HCT116 (cell line): ENCODE measurements around the gene GPA33. TPM values are rescaled to one million over a fixed set of nuclear protein-coding genes. Genes with fewer than 3 reads are reported as not detected.

Source experiments
- ATAC-seq: fragments of 200-7000 bp; cut with Tn5 transposase; 2 replicates; pipeline ENCODE4 v1.9.1; 2020; ENCODE audit warnings: mild to moderate bottlenecking, moderate library complexity
- BruUV-seq: library from RNA; stranded (reverse); fragments of 400-500 nt; replicated peaks from 2 replicates; lab custom pipeline; 2021; lab: Mats Ljungman, UMichigan
- CTCF ChIA-PET: fragments of 300-600 bp; sonication (Branson Sonifier 250); formaldehyde crosslinking; loops from one replicate; lab custom pipeline; 2021; ENCODE audit warnings: antibody characterized with exemption; lab: Charles Lee
- POLR2A ChIA-PET: fragments of 300-600, 350-600 bp; sonication (Branson Sonifier 250); formaldehyde crosslinking; loops from one replicate; lab custom pipeline; 2021; ENCODE audit warnings: antibody characterized with exemption; lab: Charles Lee
- RAD21 ChIA-PET, 2 experiments: fragments of 300-600 bp; sonication (Branson Sonifier 250); formaldehyde crosslinking; loops; one replicate each; lab custom pipeline; 2023; ENCODE audit warnings: low total read pairs in 2 of 2; ENCODE audit not compliant: uncharacterized antibody in 2 of 2, unreplicated experiment in 2 of 2, low non-redundant PET in 1 of 2; lab: Charles Lee
- DNase-seq: peaks from one replicate; pipeline ENCODE4 v3.0.0-alpha.2; 2010; ENCODE audit warnings: low read depth, low spot score
- H2AFZ ChIP-seq: fragments of 200-600 bp; shearing (Covaris generic), sonication (generic); 2 replicates; pipeline ENCODE4 v1.6.1; 2017; ENCODE audit warnings: low read depth, mixed run types, mixed read lengths, antibody characterized with exemption, low read length; ENCODE audit not compliant: poor library complexity, severe bottlenecking
- H3K27ac ChIP-seq: 2 replicates; pipeline ENCODE4 v1.5.1; 2012; ENCODE audit warnings: low read depth, low read length
- H3K27me3 ChIP-seq: fragments of 200-600 bp; sonication (generic); 2 replicates; pipeline ENCODE4 v1.6.1; 2016; ENCODE audit warnings: mixed run types, low read length, mixed read lengths; ENCODE audit not compliant: insufficient read depth
- H3K36me3 ChIP-seq, 2 experiments: fragments of 200-500 bp in 1 of 2; fragments of 200-600 bp in 1 of 2; sonication (Bioruptor generic) in 1 of 2; sonication (generic) in 1 of 2; 2 replicates each; pipeline versions ENCODE4 v1.5.1 to v1.6.1; 2014 to 2016; ENCODE audit warnings: low read length in 2 of 2, inconsistent platforms in 1 of 2, mixed read lengths in 1 of 2, mixed run types in 1 of 2; ENCODE audit not compliant: insufficient read depth in 2 of 2, control insufficient read depth in 1 of 2
- H3K4me1 ChIP-seq, 2 experiments: fragments of 200-600 bp in 1 of 2; sonication (generic) in 1 of 2; 2 replicates each; pipeline versions ENCODE4 v1.5.1 to v1.6.1; 2012 to 2017; ENCODE audit warnings: low read length in 2 of 2, inconsistent platforms in 1 of 2, mild to moderate bottlenecking in 1 of 2, mixed read lengths in 1 of 2, mixed run types in 1 of 2, moderate library complexity in 1 of 2; ENCODE audit not compliant: insufficient read depth in 2 of 2, control insufficient read depth in 1 of 2
- H3K4me2 ChIP-seq: fragments of 200-600 bp; sonication (generic); 2 replicates; pipeline ENCODE4 v1.6.1; 2017; ENCODE audit warnings: mixed run types, low read length, mixed read lengths
- H3K4me3 ChIP-seq, 2 experiments: fragments of 200-600 bp in 1 of 2; sonication (generic) in 1 of 2; replicated peaks in 1 of 2; 2 replicates each; pipeline ENCODE4 v1.5.1; 2011 to 2016; ENCODE audit warnings: low read length in 2 of 2, control low read depth in 1 of 2, low read depth in 1 of 2, mild to moderate bottlenecking in 1 of 2, mixed read lengths in 1 of 2, mixed run types in 1 of 2
- H3K79me2 ChIP-seq: fragments of 200-600 bp; sonication (generic); 2 replicates; pipeline ENCODE4 v1.6.1; 2017; ENCODE audit warnings: mild to moderate bottlenecking, mixed run types, low read length, moderate library complexity, mixed read lengths; ENCODE audit not compliant: insufficient read depth
- H3K9ac ChIP-seq: fragments of 200-600 bp; sonication (generic); 2 replicates; pipeline ENCODE4 v1.6.1; 2016; ENCODE audit warnings: low read length, mixed read lengths
- H3K9me2 ChIP-seq: fragments of 200-600 bp; sonication (generic), shearing (Covaris generic); 2 replicates; pipeline ENCODE4 v1.6.1; 2017; ENCODE audit warnings: mixed run types, mild to moderate bottlenecking, moderate library complexity; ENCODE audit not compliant: insufficient read depth
- H3K9me3 ChIP-seq, 2 experiments: fragments of 200-500 bp in 1 of 2; fragments of 200-600 bp in 1 of 2; sonication (Bioruptor generic) in 1 of 2; sonication (generic) in 1 of 2; 2 replicates each; pipeline ENCODE4 v1.6.1; 2014 to 2017; ENCODE audit warnings: low read length in 2 of 2, mixed read lengths in 2 of 2, inconsistent platforms in 1 of 2, low read depth in 1 of 2, mild to moderate bottlenecking in 1 of 2, mixed run types in 1 of 2, moderate library complexity in 1 of 2; ENCODE audit not compliant: control insufficient read depth in 1 of 2, insufficient read depth in 1 of 2
- H4K20me1 ChIP-seq: fragments of 200-600 bp; sonication (generic), shearing (Covaris generic); 2 replicates; pipeline ENCODE4 v1.6.1; 2017; ENCODE audit warnings: mixed run types, mild to moderate bottlenecking, moderate library complexity; ENCODE audit not compliant: insufficient read depth
- EGR1 ChIP-seq: IDR thresholded peaks from 2 replicates; pipeline ENCODE4 v1.6.1; 2012; ENCODE audit warnings: low read depth
- ELF1 ChIP-seq: IDR thresholded peaks from 2 replicates; pipeline ENCODE4 v1.6.1; 2012; ENCODE audit warnings: low read depth, borderline replicate concordance
- EZH2 ChIP-seq: fragments of 200-600 bp; sonication (generic); IDR thresholded peaks from 2 replicates; pipeline ENCODE4 v1.6.1; 2017; ENCODE audit warnings: antibody characterized with exemption, mixed run types
- EZH2phosphoT487 ChIP-seq: fragments of 200-600 bp; IDR thresholded peaks from 2 replicates; pipeline ENCODE4 v1.6.1; 2018; ENCODE audit warnings: antibody characterized with exemption, borderline replicate concordance
- FOSL1 ChIP-seq: IDR thresholded peaks from 2 replicates; pipeline ENCODE4 v1.6.1; 2012; ENCODE audit warnings: low read depth
- POLR2A ChIP-seq: IDR thresholded peaks from 2 replicates; pipeline ENCODE4 v1.7.0; 2011; ENCODE audit warnings: borderline replicate concordance; ENCODE audit not compliant: insufficient read depth, insufficient read length; ENCODE audit errors: extremely low read depth
- POLR2AphosphoS5 ChIP-seq: IDR thresholded peaks from 2 replicates; pipeline ENCODE4 v1.6.1; 2011; ENCODE audit warnings: mild to moderate bottlenecking, low read depth, low read length, moderate library complexity
- SIN3A ChIP-seq: IDR thresholded peaks from 2 replicates; pipeline ENCODE4 v1.6.1; 2012; ENCODE audit warnings: low read depth
- SP1 ChIP-seq: IDR thresholded peaks from 2 replicates; pipeline ENCODE4 v1.6.1; 2012; ENCODE audit warnings: low read depth
- SRF ChIP-seq: IDR thresholded peaks from 2 replicates; pipeline ENCODE4 v1.6.1; 2012; ENCODE audit warnings: low read depth
- TCF7L2 ChIP-seq: IDR thresholded peaks from 2 replicates; pipeline ENCODE4 v1.7.0; 2011; ENCODE audit warnings: borderline replicate concordance, inconsistent platforms; ENCODE audit not compliant: insufficient read depth, insufficient read length; ENCODE audit errors: extremely low read depth
- YY1 ChIP-seq: IDR thresholded peaks from 2 replicates; pipeline ENCODE4 v1.6.1; 2011; ENCODE audit warnings: low read length, low read depth, moderate library complexity, mild to moderate bottlenecking; ENCODE audit not compliant: insufficient replicate concordance; ENCODE audit errors: extremely low read depth
- ZFX ChIP-seq: fragments of 450-650 bp; IDR thresholded peaks from 2 replicates; pipeline ENCODE4 v1.6.1; 2017
- intact Hi-C: fragments of 100-400 bp; cut with micrococcal nuclease; formaldehyde crosslinking; loops from 2 replicates; pipeline ENCODE4 v1.10.0; 2022
- total RNA-seq: library from RNA; stranded (reverse); gene quantifications from one replicate; pipeline ENCODE4 v1.2.1, GENCODE V29; 2021; ENCODE audit not compliant: unreplicated experiment
- TF ChIP-seq, protein P1 (sequence below): IDR thresholded peaks from 2 replicates; pipeline ENCODE4 v1.6.1; 2012
- TF ChIP-seq, protein P2 (sequence below), 3 experiments: fragments of 200-600 bp in 1 of 3; sonication (generic) in 1 of 3; IDR thresholded peaks in 2 of 3; conservative IDR thresholded peaks in 1 of 3; 2 replicates each; pipeline ENCODE4 v1.5.1; 2012 to 2017; ENCODE audit warnings: low read depth in 2 of 3, low read length in 2 of 3, antibody characterized with exemption in 1 of 3, borderline replicate concordance in 1 of 3, control low read depth in 1 of 3, mild to moderate bottlenecking in 1 of 3, mixed read lengths in 1 of 3, mixed run types in 1 of 3, moderate library complexity in 1 of 3; ENCODE audit not compliant: insufficient read depth in 1 of 3
- TF ChIP-seq, protein P3 (sequence below): IDR thresholded peaks from 2 replicates; pipeline ENCODE4 v1.6.1; 2011; ENCODE audit warnings: mild to moderate bottlenecking, low read length, moderate library complexity; ENCODE audit not compliant: insufficient replicate concordance; ENCODE audit errors: extremely low read depth

The GPA33 gene
- total RNA-seq, 1 experiment from 2014 or later, result 0.22 TPM

- Histone ChIP-seq H3K79me2 (no peaks in the 10 kb centered on the region), H3K4me1 (peaks cover 0 to 19% of the 10 kb centered on the region in 2 experiments; a peak in 2 of 4 replicates), H3K27ac (no peak overlapping the region), H3K27me3 (no peaks in the 10 kb centered on the region), H3K4me3 (no peak overlapping the region), H2AFZ (no peak overlapping the region), H3K9me3 (no peaks in the 10 kb centered on the region), H4K20me1 (no peaks in the 10 kb centered on the region), H3K9me2 (no peaks in the 10 kb centered on the region), H3K9ac (no peak overlapping the region), H3K36me3 (no peaks in the 10 kb centered on the region), H3K4me2 (no peak overlapping the region)
- ChIA-PET CTCF (no interaction called here), RAD21 (interaction anchor here in 1 of 2 experiments (0.6 kb wide), 1 partner anchor 14 kb away, joined by 5 read pairs; the partner anchor contains the start of gene GPA33), POLR2A (no interaction called here)
- TF ChIP-seq POLR2AphosphoS5 (no peak), FOSL1 (no peak), SP1 (no peak), EZH2phosphoT487 (no peak), YY1 (no peak), SIN3A (no peak), SRF (no peak)
- DNase-seq, result no peak
- BruUV-seq, result no TSS peak
- no peak for ATAC-seq
- intact Hi-C loops, result no loop called here
Measured at GRCh38 chr1:167104256-167104633, 14.1 kb upstream of the GPA33 start.

- H3K27me3 ChIP-seq, result no peaks in the 10 kb centered on the region
- no peaks in the 10 kb centered on the region for H3K9me2 ChIP-seq
- no peak for DNase-seq
- no peak for ATAC-seq
- no peaks in the 10 kb centered on the region for H3K79me2 ChIP-seq
- no peak overlapping the region for H3K9ac ChIP-seq
- H3K4me2 ChIP-seq, result peak overlapping the region; percentile 12; the same call in 1 of the 2 replicates
- H3K4me3 ChIP-seq, result no peak overlapping the region
- no peaks in the 10 kb centered on the region for H4K20me1 ChIP-seq
- no peak overlapping the region for H3K27ac ChIP-seq
- ChIA-PET POLR2A (no interaction called here), RAD21 (no interaction called here), CTCF (no interaction called here)
- H3K36me3 ChIP-seq, result no peaks in the 10 kb centered on the region
- intact Hi-C loops, result no loop called here
- H2AFZ ChIP-seq, result peak overlapping the region; percentile 23
- BruUV-seq, result no TSS peak
- H3K4me1 ChIP-seq, result peaks cover 0 to 18% of the 10 kb centered on the region in 2 experiments; a peak in 2 of 4 replicates
- no peaks in the 10 kb centered on the region for H3K9me3 ChIP-seq
- TF ChIP-seq EZH2 (no peak), POLR2A (no peak), ZFX (no peak), TCF7L2 (no peak), EGR1 (no peak), SP1 (no peak), FOSL1 (no peak), SIN3A (no peak), ELF1 (no peak)
- TF ChIP-seq, protein P1, sequence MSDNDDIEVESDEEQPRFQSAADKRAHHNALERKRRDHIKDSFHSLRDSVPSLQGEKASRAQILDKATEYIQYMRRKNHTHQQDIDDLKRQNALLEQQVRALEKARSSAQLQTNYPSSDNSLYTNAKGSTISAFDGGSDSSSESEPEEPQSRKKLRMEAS, result no peak
- TF ChIP-seq, protein P2, sequence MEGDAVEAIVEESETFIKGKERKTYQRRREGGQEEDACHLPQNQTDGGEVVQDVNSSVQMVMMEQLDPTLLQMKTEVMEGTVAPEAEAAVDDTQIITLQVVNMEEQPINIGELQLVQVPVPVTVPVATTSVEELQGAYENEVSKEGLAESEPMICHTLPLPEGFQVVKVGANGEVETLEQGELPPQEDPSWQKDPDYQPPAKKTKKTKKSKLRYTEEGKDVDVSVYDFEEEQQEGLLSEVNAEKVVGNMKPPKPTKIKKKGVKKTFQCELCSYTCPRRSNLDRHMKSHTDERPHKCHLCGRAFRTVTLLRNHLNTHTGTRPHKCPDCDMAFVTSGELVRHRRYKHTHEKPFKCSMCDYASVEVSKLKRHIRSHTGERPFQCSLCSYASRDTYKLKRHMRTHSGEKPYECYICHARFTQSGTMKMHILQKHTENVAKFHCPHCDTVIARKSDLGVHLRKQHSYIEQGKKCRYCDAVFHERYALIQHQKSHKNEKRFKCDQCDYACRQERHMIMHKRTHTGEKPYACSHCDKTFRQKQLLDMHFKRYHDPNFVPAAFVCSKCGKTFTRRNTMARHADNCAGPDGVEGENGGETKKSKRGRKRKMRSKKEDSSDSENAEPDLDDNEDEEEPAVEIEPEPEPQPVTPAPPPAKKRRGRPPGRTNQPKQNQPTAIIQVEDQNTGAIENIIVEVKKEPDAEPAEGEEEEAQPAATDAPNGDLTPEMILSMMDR (IDR thresholded peaks at IDR 0.05 in 2 of 3, conservative IDR thresholded peaks at IDR 0.05 in 1 of 3; ENCODE audit: borderline replicate concordance in 1 of 3, insufficient read depth in 1 of 3, low read depth in 2 of 3, low read length in 2 of 3), result no peak
- TF ChIP-seq, protein P3, sequence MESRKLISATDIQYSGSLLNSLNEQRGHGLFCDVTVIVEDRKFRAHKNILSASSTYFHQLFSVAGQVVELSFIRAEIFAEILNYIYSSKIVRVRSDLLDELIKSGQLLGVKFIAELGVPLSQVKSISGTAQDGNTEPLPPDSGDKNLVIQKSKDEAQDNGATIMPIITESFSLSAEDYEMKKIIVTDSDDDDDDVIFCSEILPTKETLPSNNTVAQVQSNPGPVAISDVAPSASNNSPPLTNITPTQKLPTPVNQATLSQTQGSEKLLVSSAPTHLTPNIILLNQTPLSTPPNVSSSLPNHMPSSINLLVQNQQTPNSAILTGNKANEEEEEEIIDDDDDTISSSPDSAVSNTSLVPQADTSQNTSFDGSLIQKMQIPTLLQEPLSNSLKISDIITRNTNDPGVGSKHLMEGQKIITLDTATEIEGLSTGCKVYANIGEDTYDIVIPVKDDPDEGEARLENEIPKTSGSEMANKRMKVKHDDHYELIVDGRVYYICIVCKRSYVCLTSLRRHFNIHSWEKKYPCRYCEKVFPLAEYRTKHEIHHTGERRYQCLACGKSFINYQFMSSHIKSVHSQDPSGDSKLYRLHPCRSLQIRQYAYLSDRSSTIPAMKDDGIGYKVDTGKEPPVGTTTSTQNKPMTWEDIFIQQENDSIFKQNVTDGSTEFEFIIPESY, result no peak
Measured at GRCh38 chr1:167102906-167103573, 12.9 kb upstream of the GPA33 start.
